Spinal cord (tissue), 10 donors: ENCODE results near the gene HPX. TPM values are rescaled to one million over a fixed set of nuclear protein-coding genes. Genes with fewer than 3 reads are reported as not detected.
A peak's percentile ranks its signal among the peaks of the same experiment; 100 is the strongest.

Source experiments
- DNase-seq, 6 donors: peaks; one replicate each; pipeline versions ENCODE4 v3.0.0 to v3.0.0-alpha.2; 2013 to 2015; ENCODE audit warnings: low spot score in 6 of 6, low read depth in 4 of 6
- H3K27ac ChIP-seq: one replicate; pipeline ENCODE4 v1.5.1; 2013; ENCODE audit warnings: low read depth, low read length, control low read depth
- H3K27me3 ChIP-seq: one replicate; pipeline ENCODE4 v1.6.1; 2013; ENCODE audit warnings: low read length; ENCODE audit not compliant: control insufficient read depth, insufficient read depth
- H3K36me3 ChIP-seq: one replicate; pipeline ENCODE4 v1.6.1; 2013; ENCODE audit warnings: low read length; ENCODE audit not compliant: control insufficient read depth, insufficient read depth
- H3K4me1 ChIP-seq: one replicate; pipeline ENCODE4 v1.6.1; 2013; ENCODE audit warnings: low read length; ENCODE audit not compliant: control insufficient read depth, insufficient read depth
- H3K4me3 ChIP-seq: one replicate; pipeline ENCODE4 v1.5.1; 2013; ENCODE audit warnings: low read depth, low read length, control low read depth
- H3K9me3 ChIP-seq: one replicate; pipeline ENCODE4 v1.6.1; 2013; ENCODE audit warnings: low read length; ENCODE audit not compliant: control insufficient read depth, insufficient read depth
- WGBS: methylation state at CpG from one replicate; pipeline ENCODE4 v1.1.5; 2013; ENCODE audit warnings: missing lambda C conversion rate; ENCODE audit not compliant: insufficient coverage; 5-methylcytosine and 5-hydroxymethylcytosine counted together
- polyA plus RNA-seq, 2 donors: library from polyadenylated mRNA; unstranded; fragments of 120-200 nt; gene quantifications; one replicate each; pipeline ENCODE4 v1.2.1, GENCODE V29; 2013; ENCODE audit not compliant: insufficient read length in 2 of 2
- total RNA-seq, 2 donors: library from RNA; depleted of rRNA in 1 of 2; stranded (reverse); fragments of 120-200 nt in 1 of 2; fragments of >200 nt in 1 of 2; gene quantifications; one replicate each; pipeline versions ENCODE4 v1.2.3 to v1.2.4, GENCODE V29; 2013 to 2014
- donor health status: healthy.

HPX gene
- total and polyA plus RNA-seq, 4 donors, result 0.89 to 11.0 (median 4.4) TPM

DNA sequence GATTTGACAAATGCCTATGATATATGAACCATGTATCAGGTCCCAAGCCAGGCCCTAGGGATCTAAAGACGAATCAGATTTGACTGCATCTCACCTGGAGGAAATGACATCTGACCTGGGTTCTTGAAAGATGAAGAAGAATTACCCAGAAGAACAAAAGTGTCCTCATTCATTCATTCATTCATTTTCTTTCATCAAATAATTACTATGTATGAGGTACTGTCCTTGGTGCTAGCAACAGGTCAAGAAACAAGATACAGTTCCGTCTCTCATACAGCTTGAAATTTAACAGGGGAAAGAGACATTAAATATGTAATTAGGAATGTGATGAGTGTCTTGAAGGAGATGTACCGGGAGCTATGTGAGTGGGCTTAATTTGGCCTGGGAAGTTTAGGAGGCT, 20.1 kb downstream of the HPX start:
- Histone ChIP-seq H3K4me3 (no peak overlapping the region), H3K27me3 (no peaks in the 10 kb centered on the region), H3K9me3 (no peaks in the 10 kb centered on the region), H3K4me1 (peaks cover 10% of the 10 kb centered on the region), H3K36me3 (no peaks in the 10 kb centered on the region), H3K27ac (no peak overlapping the region)
- WGBS, result 100% methylated on average over 1 of the region's 3 CpGs
- DNase-seq, result no peak

DNA sequence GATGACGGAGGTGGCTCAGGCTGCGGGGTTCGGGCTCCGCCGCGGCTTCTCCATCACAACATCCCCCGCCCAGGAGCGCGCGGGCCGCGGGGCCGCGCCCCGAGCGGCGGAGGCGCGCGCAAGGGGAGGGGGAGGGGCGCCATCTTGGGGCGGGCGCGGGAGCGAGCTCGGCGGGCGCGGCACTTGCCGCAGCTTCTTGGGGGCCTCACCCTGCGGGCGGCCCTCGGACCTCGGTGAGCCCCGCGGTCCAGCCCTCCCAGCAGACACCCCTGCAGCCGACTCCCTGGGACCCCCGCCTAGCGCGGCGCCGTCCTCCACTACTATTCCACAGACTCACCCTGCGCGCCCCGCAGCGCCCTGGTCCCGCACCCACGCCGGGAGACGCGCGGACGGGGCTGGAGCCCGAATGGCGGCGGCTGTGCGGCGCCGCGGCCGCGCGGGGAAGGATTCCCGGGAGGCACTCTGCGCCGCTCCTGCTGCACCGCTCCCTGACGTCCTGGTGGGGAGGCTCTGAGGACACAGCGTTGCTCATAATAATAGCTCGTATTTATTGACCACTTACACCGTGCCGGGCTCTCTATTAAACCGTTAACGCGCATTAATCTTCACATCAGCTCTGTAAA, 21.7 kb downstream of the HPX start, which contains the start of gene APBB1:
APBB1 (minus strand) TSS at position 86 of the 623 bp plus-strand sequence. CDS start 7,747 bp downstream, outside the sequence.
- peaks cover 16% of the 10 kb centered on the region for H3K4me1 ChIP-seq
- no peaks in the 10 kb centered on the region for H3K9me3 ChIP-seq
- H3K36me3 ChIP-seq, result peaks cover 3% of the 10 kb centered on the region
- no peaks in the 10 kb centered on the region for H3K27me3 ChIP-seq
- peak; percentile 65 to 96 (median 78) for DNase-seq
- WGBS, result 1% methylated on average over 63 of the region's 75 CpGs
- peak within 1 kb of the TSS; percentile 88 for H3K27ac ChIP-seq
- H3K4me3 ChIP-seq, result peak within 1 kb of the TSS; percentile 67

DNA sequence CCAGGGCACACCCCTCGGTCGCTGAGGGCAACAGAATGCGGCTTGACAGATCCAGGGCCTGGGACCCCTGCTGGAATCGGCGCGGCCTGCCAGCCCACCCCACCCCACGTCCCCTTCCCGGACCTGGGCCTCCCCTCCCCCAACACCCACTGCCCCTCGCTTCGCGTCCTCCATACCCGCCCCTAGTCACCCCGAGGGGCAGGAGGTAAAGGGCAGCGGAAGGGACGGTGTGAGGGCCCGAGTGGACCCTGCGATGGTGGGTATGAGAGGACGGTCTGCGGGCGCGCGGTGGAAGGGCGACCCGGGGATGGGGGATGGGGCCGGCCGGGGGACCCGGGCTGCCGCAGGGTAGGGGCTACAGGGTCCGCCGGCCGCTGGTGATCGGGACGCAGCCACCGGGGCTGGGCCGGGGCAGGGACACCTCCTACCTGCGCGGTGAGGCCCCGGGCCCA, 22.2 kb downstream of the HPX start:
- Histone ChIP-seq H3K27ac (peak overlapping the region; percentile 76), H3K4me1 (peaks cover 20% of the 10 kb centered on the region), H3K4me3 (peak overlapping the region; percentile 67), H3K9me3 (no peaks in the 10 kb centered on the region), H3K36me3 (peaks cover 4% of the 10 kb centered on the region), H3K27me3 (no peaks in the 10 kb centered on the region)
- WGBS, result under 1% methylated on average over 32 of the region's 38 CpGs
- DNase-seq, result no peak

DNA sequence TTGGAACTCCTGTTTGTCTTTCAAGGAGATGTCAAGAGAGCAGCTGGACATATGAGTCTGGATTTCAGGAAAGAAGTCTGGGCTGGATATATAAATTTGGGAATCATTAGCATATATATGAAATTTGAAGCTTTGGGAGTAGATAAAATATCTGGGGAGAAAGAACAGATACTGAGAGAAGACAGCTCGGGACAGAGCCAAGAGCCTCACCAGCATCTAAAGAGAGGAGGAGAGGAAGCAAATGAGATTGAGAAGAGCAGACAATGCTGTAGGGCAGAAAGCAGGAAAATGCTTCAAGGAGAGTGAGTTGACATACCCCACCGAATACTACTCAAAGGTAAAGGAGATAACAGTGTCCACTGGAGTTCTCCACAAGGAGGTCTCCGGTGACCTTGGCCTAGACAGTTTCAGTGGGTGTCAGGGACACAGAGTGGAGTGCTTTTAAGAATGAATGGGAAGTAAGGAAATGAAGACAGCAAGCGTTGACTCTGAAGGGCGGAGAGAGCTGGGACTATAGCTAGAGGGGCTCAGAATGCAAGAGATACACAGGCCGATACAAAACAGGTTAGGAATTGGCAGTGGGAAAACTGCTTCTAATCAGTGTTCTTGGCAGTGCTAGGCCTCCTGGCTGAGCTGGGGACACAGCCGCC, 22.8 kb downstream of the HPX start:
- Histone ChIP-seq H3K4me1 (peaks cover 26% of the 10 kb centered on the region), H3K27me3 (no peaks in the 10 kb centered on the region), H3K27ac (peak overlapping the region; percentile 76), H3K36me3 (peaks cover 10% of the 10 kb centered on the region), H3K4me3 (peak overlapping the region; percentile 67), H3K9me3 (no peaks in the 10 kb centered on the region)
- 23% methylated on average over 6 of the region's 7 CpGs for WGBS
- DNase-seq, result peak in 3 of 6 donors; percentile 20 to 53 (median 29)

DNA sequence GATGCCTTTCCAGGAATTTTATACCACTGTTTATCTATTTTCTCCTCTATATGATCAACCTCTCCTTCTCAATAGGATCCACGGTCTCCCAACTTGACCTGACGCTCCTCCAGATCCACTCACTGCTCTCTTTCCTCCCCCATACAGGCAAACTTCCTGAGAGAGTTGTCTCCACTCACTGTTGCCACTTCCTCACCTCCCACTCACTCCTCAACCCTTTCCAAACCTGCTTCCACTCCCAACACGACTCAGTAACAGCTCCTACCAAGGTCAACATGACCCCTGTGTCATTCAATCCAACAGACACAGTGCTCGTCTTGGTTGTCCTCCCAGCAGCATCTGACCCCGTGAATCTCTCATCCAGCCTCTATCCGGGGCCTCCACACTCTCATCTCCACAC, 25.0 kb downstream of the HPX start:
- no peak for DNase-seq
- 88% methylated on average over 6 of the region's 6 CpGs for WGBS
- peaks cover 46% of the 10 kb centered on the region for H3K4me1 ChIP-seq
- no peak overlapping the region for H3K4me3 ChIP-seq
- no peaks in the 10 kb centered on the region for H3K9me3 ChIP-seq
- H3K27ac ChIP-seq, result no peak overlapping the region
- no peaks in the 10 kb centered on the region for H3K27me3 ChIP-seq
- H3K36me3 ChIP-seq, result peaks cover 24% of the 10 kb centered on the region

DNA sequence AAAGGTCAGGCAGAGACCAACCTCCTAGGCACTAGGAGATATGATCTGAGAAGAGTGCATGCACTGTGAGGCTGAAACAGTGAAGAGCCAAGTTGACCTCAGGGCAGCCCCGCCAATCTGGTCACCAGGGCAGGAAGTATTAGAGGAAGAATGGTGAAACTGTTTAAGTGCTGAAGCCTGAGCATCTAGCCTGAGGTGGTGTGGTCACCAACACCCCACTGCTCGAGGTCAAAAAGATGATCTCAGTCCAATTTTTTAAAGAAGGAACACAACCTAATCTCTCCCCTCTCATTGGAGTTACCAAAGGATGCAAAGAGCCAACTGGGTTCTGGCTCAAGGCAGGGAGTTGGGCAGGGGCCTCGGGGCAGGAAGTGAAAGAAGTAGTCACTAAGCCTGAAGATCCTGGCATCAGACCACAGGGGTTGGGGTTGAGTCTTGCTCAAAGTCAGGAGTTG, 25.9 kb downstream of the HPX start:
- no peaks in the 10 kb centered on the region for H3K9me3 ChIP-seq
- no peak overlapping the region for H3K4me3 ChIP-seq
- no peak for DNase-seq
- peaks cover 46% of the 10 kb centered on the region for H3K4me1 ChIP-seq
- WGBS, result 88% methylated on average over 2 of the region's 3 CpGs
- H3K27me3 ChIP-seq, result no peaks in the 10 kb centered on the region
- peaks cover 32% of the 10 kb centered on the region for H3K36me3 ChIP-seq
- no peak overlapping the region for H3K27ac ChIP-seq

DNA sequence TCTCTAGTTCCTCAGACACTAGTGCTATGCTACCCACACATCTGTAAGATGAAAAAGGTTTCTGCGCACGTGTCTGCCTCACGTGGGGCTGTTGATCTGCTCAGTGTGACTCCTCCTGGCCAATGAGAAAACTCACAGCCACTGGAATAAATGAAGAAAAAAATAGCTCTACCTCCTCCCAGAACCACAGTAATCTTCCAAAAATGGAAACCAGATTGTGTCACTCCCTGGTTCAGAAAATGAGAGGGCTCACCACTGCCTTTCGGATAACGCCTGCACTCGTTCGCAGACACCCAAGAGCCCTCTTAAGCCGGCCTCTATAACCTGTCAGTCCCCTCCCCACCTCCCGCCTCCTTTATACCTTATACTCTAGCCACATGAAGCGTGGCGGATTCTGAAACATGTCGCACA, 27.0 kb downstream of the HPX start:
- no peak for DNase-seq
- Histone ChIP-seq H3K27ac (no peak overlapping the region), H3K36me3 (peaks cover 37% of the 10 kb centered on the region), H3K4me1 (peaks cover 44% of the 10 kb centered on the region), H3K9me3 (no peaks in the 10 kb centered on the region), H3K27me3 (no peaks in the 10 kb centered on the region), H3K4me3 (no peak overlapping the region)
- 90% methylated on average over 12 of the region's 12 CpGs for WGBS

DNA sequence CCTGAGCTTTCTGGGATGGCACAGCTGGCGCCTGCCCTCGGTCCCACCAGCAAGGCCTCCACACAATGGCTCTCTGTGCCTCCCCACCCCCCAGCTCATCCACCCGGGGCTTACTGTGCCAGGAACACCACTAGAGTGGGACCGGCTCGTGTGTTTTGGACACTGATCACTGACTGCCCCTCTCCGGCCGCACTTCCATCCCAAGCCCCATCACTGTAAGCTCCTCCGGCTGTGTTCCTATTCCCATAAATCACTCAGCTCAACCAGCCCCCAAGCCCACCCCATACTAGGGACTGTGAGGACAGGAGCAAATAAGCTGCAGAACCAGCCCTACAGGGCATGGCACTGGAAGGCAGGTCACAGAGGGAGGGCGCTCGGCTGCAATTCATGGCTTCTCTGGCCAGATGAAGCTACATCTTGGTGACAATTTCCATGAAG, 29.2 kb downstream of the HPX start:
- peak in 1 of 6 donors; percentile 28 for DNase-seq
- WGBS, result 46% methylated on average over 10 of the region's 10 CpGs
- Histone ChIP-seq H3K4me3 (no peak overlapping the region), H3K9me3 (no peaks in the 10 kb centered on the region), H3K27ac (no peak overlapping the region), H3K4me1 (peaks cover 41% of the 10 kb centered on the region), H3K36me3 (peaks cover 37% of the 10 kb centered on the region), H3K27me3 (no peaks in the 10 kb centered on the region)

DNA sequence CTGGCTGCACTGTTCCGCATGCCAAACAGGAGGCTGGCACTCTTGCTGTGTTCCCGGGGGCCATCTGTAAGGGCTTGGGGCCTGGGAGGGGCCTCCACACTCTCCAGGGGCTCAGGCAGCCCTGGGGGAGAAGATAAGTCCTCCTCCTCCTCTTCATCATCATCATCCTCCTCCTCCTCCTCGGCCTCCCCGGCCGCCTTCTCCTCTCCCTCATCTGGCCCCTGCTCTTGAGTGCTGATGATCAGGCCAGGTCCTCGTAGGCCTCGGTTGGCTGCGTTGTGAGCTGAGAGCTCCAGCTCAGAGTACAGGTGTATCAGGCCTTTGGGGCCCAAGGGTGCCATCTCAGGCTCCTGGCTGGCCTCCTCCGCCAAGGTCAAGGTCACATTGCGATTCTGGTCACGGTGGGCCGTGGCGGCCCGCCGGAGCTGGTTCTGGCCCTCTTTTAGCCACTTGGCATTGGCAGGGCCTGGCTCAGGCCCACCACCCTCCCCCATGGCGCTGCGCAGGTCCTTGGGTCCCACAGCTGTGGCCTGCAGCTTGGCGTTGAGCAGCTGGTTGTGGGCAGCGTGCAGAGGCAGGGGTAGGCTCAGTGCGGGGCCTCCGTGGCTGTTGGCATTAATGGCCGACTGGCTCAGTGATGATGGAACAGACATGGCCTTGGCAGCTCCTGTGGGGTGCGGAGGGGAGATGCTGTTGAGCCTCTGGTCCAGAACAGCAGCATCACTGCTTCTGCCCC, 29.9 kb downstream of the HPX start:
- no peak overlapping the region for H3K27ac ChIP-seq
- DNase-seq, result no peak
- 93% methylated on average over 23 of the region's 23 CpGs for WGBS
- H3K4me1 ChIP-seq, result peaks cover 42% of the 10 kb centered on the region
- H3K27me3 ChIP-seq, result no peaks in the 10 kb centered on the region
- H3K4me3 ChIP-seq, result no peak overlapping the region
- peaks cover 37% of the 10 kb centered on the region for H3K36me3 ChIP-seq
- H3K9me3 ChIP-seq, result no peaks in the 10 kb centered on the region
